Colonic mucosa (tissue), 4 donors: Measurements from ENCODE around the gene L3MBTL4. TPM values are rescaled to one million over a fixed set of nuclear protein-coding genes. Genes with fewer than 3 reads are reported as not detected.
"Not testable (repeated sequence)": the region's sequence is repeated elsewhere in the genome, so short reads cannot be mapped to it uniquely, and the experiment has no call there.

Experiments
- DNase-seq: peaks from one replicate; pipeline ENCODE4 v3.0.0-alpha.2; 2020
- H3K27ac ChIP-seq: fragments of 200-600 bp; one replicate; pipeline ENCODE4 v1.8.0; 2021
- H3K27me3 ChIP-seq: fragments of 200-600 bp; one replicate; pipeline ENCODE4 v1.8.0; 2021
- H3K36me3 ChIP-seq: fragments of 200-600 bp; one replicate; pipeline ENCODE4 v1.8.0; 2021
- H3K4me1 ChIP-seq: fragments of 200-600 bp; one replicate; pipeline ENCODE4 v1.8.0; 2021; ENCODE audit warnings: mild to moderate bottlenecking
- H3K4me3 ChIP-seq: fragments of 200-600 bp; one replicate; pipeline ENCODE4 v1.8.0; 2021
- H3K9ac ChIP-seq, 2 donors: one replicate each; pipeline ENCODE4 v1.7.0; 2013; ENCODE audit warnings: control low read depth in 2 of 2, low read depth in 2 of 2, low read length in 2 of 2
- H3K9me3 ChIP-seq: fragments of 200-600 bp; one replicate; pipeline ENCODE4 v1.8.0; 2021
- intact Hi-C: fragments of 100-400 bp; cut with DNase I; formaldehyde crosslinking; loops from one replicate; pipeline ENCODE4 v1.14.1; 2022
- total RNA-seq, 2 donors: library from RNA; stranded (reverse); fragmentation: NEBNext Ultra II Directional in 1 of 2; extraction: Animal tissue kit (Norgen Biotek cat#: 25700) in 1 of 2; gene quantifications; one replicate each; pipeline ENCODE4 v1.2.1, GENCODE V29; 2021
- TF ChIP-seq, protein P1 (sequence below): fragments of 200-600 bp; IDR thresholded peaks from one replicate; pipeline ENCODE4 v1.8.0; 2022; ENCODE audit warnings: antibody characterized with exemption, mild to moderate bottlenecking
- donor health status: healthy.
- donor health status: DM: no; HTN: no; CAD: no.
- donor health status: DM: no; HTN: no; CAD: no.

Gene L3MBTL4
- total RNA-seq, 2 donors from 2014 or later, result 3.5 to 3.8 TPM

DNA sequence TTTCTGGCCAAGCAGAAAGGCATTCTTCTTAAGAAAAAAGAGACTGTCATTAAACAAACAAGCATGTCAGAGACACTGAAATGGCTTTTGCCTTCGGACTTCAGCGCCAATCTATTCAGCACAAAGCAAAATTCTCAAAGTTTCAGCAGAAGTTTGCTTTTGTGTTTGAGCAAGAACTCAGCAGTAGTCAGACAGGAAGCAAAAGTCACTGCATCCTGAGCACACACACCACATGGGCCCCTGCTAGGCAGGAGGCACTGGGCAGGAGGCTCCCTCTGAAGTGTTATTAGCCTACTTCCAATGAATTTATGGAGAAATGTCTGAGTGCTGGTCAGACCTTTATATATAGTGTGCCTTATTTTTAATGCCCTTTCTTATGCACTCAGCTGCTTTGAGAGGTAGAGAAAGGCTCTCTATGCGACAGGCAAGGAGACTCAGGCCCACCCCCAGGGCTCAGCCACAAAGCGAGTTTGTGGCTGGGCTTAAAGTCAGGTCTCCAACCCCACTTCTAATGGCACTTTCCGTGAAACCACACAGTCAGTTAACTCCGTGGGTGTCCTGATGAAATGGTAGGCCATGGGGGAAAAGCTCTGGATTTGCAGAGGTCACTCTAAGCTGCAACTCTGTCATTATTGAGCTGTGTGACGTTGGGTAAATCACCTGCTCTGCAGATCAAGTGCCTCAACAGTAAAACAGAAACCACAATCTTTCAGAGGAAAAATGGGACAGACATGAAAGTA, 358.4 kb downstream of the L3MBTL4 start:
- H3K4me1 ChIP-seq, result no peaks in the 10 kb centered on the region
- no peak overlapping the region for H3K9ac ChIP-seq
- DNase-seq, result no peak
- no peaks in the 10 kb centered on the region for H3K9me3 ChIP-seq
- intact Hi-C loops, result no loop called here
- H3K27me3 ChIP-seq, result no peaks in the 10 kb centered on the region
- TF ChIP-seq, protein P1, sequence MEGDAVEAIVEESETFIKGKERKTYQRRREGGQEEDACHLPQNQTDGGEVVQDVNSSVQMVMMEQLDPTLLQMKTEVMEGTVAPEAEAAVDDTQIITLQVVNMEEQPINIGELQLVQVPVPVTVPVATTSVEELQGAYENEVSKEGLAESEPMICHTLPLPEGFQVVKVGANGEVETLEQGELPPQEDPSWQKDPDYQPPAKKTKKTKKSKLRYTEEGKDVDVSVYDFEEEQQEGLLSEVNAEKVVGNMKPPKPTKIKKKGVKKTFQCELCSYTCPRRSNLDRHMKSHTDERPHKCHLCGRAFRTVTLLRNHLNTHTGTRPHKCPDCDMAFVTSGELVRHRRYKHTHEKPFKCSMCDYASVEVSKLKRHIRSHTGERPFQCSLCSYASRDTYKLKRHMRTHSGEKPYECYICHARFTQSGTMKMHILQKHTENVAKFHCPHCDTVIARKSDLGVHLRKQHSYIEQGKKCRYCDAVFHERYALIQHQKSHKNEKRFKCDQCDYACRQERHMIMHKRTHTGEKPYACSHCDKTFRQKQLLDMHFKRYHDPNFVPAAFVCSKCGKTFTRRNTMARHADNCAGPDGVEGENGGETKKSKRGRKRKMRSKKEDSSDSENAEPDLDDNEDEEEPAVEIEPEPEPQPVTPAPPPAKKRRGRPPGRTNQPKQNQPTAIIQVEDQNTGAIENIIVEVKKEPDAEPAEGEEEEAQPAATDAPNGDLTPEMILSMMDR, result no peak
- no peak overlapping the region for H3K4me3 ChIP-seq
- no peaks in the 10 kb centered on the region for H3K36me3 ChIP-seq
- H3K27ac ChIP-seq, result no peak overlapping the region

DNA sequence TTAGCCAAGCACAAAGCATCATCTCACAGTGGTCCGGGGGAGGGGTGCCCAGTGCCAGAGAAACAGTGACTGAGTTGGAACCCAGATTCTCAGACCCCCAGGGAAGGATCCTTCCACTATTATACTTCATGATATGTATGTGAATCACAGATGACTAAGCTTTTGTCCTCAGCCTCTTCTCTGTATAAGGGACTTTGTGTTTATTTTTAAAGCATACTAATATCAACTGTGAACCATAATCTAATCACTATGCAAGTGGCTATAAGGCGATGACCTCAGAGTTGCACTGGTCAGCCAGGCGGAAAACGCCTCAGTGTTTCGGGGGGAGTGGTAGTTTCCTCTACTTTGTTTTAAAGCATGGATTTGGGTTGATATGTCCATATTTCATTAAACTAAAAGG, 359.0 kb downstream of the L3MBTL4 start:
- no peak overlapping the region for H3K9ac ChIP-seq
- intact Hi-C loops, result no loop called here
- no peaks in the 10 kb centered on the region for H3K4me1 ChIP-seq
- no peak overlapping the region for H3K27ac ChIP-seq
- H3K9me3 ChIP-seq, result no peaks in the 10 kb centered on the region
- TF ChIP-seq, protein P1, result no peak
- DNase-seq, result no peak
- H3K27me3 ChIP-seq, result no peaks in the 10 kb centered on the region
- H3K36me3 ChIP-seq, result no peaks in the 10 kb centered on the region
- H3K4me3 ChIP-seq, result no peak overlapping the region

DNA sequence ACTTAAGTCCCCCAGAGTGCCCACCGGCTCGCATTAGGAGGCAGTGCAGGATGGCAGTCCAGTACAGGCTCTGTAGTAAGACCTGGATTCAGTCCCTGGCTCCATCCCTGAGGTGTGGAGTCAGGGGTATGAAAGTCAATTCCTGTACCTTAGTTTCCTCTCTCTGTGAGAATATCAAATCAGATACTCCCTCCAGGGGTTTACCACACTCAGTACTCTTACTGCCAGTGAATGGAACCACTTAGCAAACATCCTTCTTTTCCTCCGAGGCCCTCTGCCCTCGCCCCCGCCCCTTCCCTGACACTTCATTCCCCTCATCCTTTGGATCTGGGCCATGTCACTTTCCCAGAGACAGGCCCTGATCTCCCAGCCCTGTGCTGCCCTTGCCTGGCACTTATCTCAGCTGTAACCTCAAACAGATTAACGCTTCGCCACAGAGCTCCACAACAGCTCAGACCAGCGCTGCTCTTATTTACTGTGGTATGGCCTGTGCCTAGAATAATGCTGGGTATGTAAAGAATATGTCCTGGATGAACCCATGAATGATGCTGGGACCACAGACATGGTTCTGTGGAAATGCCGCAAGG, 360.4 kb downstream of the L3MBTL4 start:
- TF ChIP-seq, protein P1, result no peak
- no peaks in the 10 kb centered on the region for H3K4me1 ChIP-seq
- no peak overlapping the region for H3K4me3 ChIP-seq
- H3K27ac ChIP-seq, result no peak overlapping the region
- no peaks in the 10 kb centered on the region for H3K9me3 ChIP-seq
- DNase-seq, result no peak
- no peaks in the 10 kb centered on the region for H3K36me3 ChIP-seq
- no peaks in the 10 kb centered on the region for H3K27me3 ChIP-seq
- H3K9ac ChIP-seq, result no peak overlapping the region
- intact Hi-C loops, result no loop called here

DNA sequence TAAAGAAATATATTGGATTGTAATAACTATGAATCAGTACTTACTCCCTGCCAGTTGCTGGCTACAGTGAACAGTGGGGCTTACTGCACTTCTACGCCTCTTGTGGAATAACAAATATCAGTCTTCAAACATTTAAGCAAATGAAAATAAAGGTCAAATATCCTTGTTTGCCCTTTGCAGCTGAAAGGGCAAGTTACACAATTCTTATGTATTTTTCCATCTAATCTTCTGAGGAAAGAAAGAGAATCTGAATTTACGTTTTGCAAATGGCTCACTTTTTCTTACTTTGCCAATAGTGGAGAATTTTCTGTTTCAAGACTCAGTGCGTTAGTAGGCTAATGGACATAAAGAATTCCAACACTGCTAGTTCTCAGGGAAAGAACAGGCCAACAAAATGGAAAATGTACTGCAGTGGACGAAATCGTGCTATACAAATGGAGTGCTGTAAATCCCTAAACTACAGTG, 362.2 kb downstream of the L3MBTL4 start:
- Histone ChIP-seq H3K4me1 (no peaks in the 10 kb centered on the region), H3K4me3 (no peak overlapping the region), H3K27me3 (no peaks in the 10 kb centered on the region), H3K27ac (no peak overlapping the region), H3K36me3 (no peaks in the 10 kb centered on the region), H3K9ac (no peak overlapping the region), H3K9me3 (no peaks in the 10 kb centered on the region)
- intact Hi-C loops, result no loop called here
- no peak for DNase-seq
- TF ChIP-seq, protein P1, result no peak

DNA sequence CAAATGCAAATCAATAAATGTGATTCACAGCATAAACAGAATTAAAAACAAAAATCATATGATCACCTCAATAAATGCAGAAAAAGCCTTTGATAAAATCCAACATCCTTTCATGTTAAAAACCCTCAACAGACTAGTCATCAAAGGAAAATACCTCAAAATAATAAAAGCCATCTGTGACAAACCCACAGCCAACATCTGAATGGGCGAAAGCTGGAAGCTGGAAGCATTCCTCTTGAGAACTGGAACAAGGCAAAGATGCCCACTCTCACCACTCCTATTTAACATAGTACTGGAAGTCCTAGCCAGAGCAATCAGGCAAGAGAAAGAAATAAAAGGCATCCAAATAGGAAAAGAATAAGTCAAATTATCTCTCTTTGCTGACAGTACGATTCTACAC, 367.1 kb downstream of the L3MBTL4 start:
- not testable (repeated sequence) for H3K9ac ChIP-seq, DNase-seq

DNA sequence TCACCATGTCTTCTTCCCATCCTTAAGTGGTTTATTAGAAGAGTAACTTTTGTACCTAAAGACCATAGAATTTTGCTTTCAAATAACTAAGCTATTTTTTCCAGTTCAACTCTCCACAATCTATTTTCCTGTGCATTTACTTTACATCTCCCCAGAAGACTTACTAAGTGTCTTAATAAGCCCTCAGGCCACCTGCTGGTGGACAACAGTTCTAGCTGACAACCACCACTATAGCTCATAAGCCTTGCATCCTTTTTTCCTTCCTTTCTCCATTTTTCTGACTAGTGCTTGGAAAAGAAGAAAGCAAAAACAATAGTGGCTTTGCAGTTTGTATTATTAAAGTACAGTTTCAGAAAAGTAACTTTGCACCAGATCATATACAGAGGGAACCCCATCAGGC, 369.9 kb downstream of the L3MBTL4 start:
- DNase-seq, result no peak
- H3K4me3 ChIP-seq, result no peak overlapping the region
- TF ChIP-seq, protein P1, result no peak
- intact Hi-C loops, result no loop called here
- no peak overlapping the region for H3K27ac ChIP-seq
- no peaks in the 10 kb centered on the region for H3K9me3 ChIP-seq
- no peak overlapping the region for H3K9ac ChIP-seq
- H3K4me1 ChIP-seq, result no peaks in the 10 kb centered on the region
- H3K36me3 ChIP-seq, result no peaks in the 10 kb centered on the region
- no peaks in the 10 kb centered on the region for H3K27me3 ChIP-seq

More for the DNA sequence above, 367.1 kb downstream of the L3MBTL4 start:
- H3K27ac ChIP-seq, H3K4me1 ChIP-seq, H3K27me3 ChIP-seq, H3K4me3 ChIP-seq, H3K36me3 ChIP-seq, intact Hi-C loops, H3K9me3 ChIP-seq: not testable (repeated sequence)
